PC-3 (cell line): ENCODE results near the gene FERD3L. TPM values are rescaled to one million over a fixed set of nuclear protein-coding genes. Genes with fewer than 3 reads are reported as not detected.

Source experiments
- ATAC-seq: fragments of 200-7000 bp; cut with Tn5 transposase; 2 replicates; pipeline ENCODE4 v1.9.1; 2020; ENCODE audit warnings: mild to moderate bottlenecking, moderate library complexity
- BruUV-seq: library from RNA; stranded (reverse); fragments of 400-500 nt; replicated peaks from 2 replicates; lab custom pipeline; 2021; lab: Mats Ljungman, UMichigan
- CTCF ChIA-PET: fragments of 300-600 bp; sonication (Branson Sonifier 250); formaldehyde crosslinking; loops from one replicate; lab custom pipeline; 2022; ENCODE audit warnings: antibody characterized with exemption; lab: Charles Lee
- POLR2A ChIA-PET: fragments of 300-600 bp; sonication (Branson Sonifier 250); formaldehyde crosslinking; loops from one replicate; lab custom pipeline; 2022; ENCODE audit warnings: antibody characterized with exemption; ENCODE audit not compliant: unreplicated experiment; lab: Charles Lee
- DNase-seq: peaks from one replicate; pipeline ENCODE4 v3.0.0-alpha.2; 2015
- H2AFZ ChIP-seq: fragments of 300-600 bp; sonication (generic); 2 replicates; pipeline ENCODE4 v1.6.0; 2016; ENCODE audit warnings: antibody characterized with exemption, low read length
- H3F3A ChIP-seq: fragments of 300-600 bp; sonication (generic); one replicate; pipeline ENCODE4 v1.6.0; 2017; ENCODE audit warnings: antibody characterized with exemption, low read length, control low read depth, mild to moderate bottlenecking; ENCODE audit not compliant: unreplicated experiment
- H3K27ac ChIP-seq: fragments of 300-600 bp; sonication (generic); 2 replicates; pipeline ENCODE4 v1.5.1; 2016; ENCODE audit warnings: mild to moderate bottlenecking, low read length
- H3K27me3 ChIP-seq: fragments of 300-600 bp; sonication (generic); 2 replicates; pipeline ENCODE4 v1.6.1; 2016; ENCODE audit warnings: low read length, mixed read lengths
- H3K36me3 ChIP-seq: fragments of 300-600 bp; sonication (generic); 2 replicates; pipeline ENCODE4 v1.6.1; 2016; ENCODE audit warnings: low read depth, mixed run types, low read length, mixed read lengths
- H3K4me1 ChIP-seq: fragments of 300-600 bp; sonication (generic); 2 replicates; pipeline ENCODE4 v1.5.1; 2016; ENCODE audit warnings: low read length; ENCODE audit not compliant: insufficient read depth
- H3K4me2 ChIP-seq: fragments of 300-600 bp; sonication (generic); 2 replicates; pipeline ENCODE4 v1.6.0; 2016; ENCODE audit warnings: low read length
- H3K4me3 ChIP-seq: fragments of 300-600 bp; sonication (generic); 2 replicates; pipeline ENCODE4 v1.5.1; 2016; ENCODE audit warnings: mild to moderate bottlenecking, low read length, mixed read lengths
- H3K79me2 ChIP-seq: fragments of 300-600 bp; sonication (generic); 2 replicates; pipeline ENCODE4 v1.6.1; 2017; ENCODE audit warnings: low read length, mixed read lengths
- H3K9ac ChIP-seq: fragments of 300-600 bp; sonication (generic); 2 replicates; pipeline ENCODE4 v1.6.0; 2016; ENCODE audit warnings: mild to moderate bottlenecking, low read length
- H3K9me2 ChIP-seq: fragments of 300-600 bp; sonication (generic); replicated peaks from 2 replicates; pipeline ENCODE4 v1.6.1; 2016; ENCODE audit warnings: mixed run types, low read length, mixed read lengths
- H3K9me3 ChIP-seq: fragments of 300-600 bp; sonication (generic); 2 replicates; pipeline ENCODE4 v1.6.1; 2016; ENCODE audit warnings: low read length, mixed read lengths
- H4K20me1 ChIP-seq: fragments of 300-600 bp; sonication (generic); 2 replicates; pipeline ENCODE4 v1.6.1; 2016; ENCODE audit warnings: low read length, mixed read lengths
- EZH2 ChIP-seq: fragments of 300-600 bp; sonication (generic); IDR thresholded peaks from one replicate; pipeline ENCODE4 v1.6.1; 2017; ENCODE audit warnings: antibody characterized with exemption, mild to moderate bottlenecking, low read length; ENCODE audit not compliant: unreplicated experiment
- EZH2phosphoT487 ChIP-seq: fragments of 300-600 bp; sonication (generic); IDR thresholded peaks from 2 replicates; pipeline ENCODE4 v1.6.1; 2018; ENCODE audit warnings: mild to moderate bottlenecking, antibody characterized with exemption, low read length, borderline replicate concordance
- intact Hi-C: fragments of 100-400 bp; cut with micrococcal nuclease; formaldehyde crosslinking; loops from 2 replicates; pipeline ENCODE4 v1.9.0; 2023
- total RNA-seq: library from RNA; depleted of rRNA; stranded (reverse); fragments of >200 nt; gene quantifications from 2 replicates; pipeline ENCODE4 v1.2.3, GENCODE V29; 2014
- TF ChIP-seq, protein P1 (sequence below): fragments of 300-600 bp; sonication (generic); conservative IDR thresholded peaks from 2 replicates; pipeline ENCODE4 v1.5.1; 2017; ENCODE audit warnings: antibody characterized with exemption, low read depth, mild to moderate bottlenecking, low read length

FERD3L gene
- total RNA-seq, 1 experiment from 2014 or later: not detected

DNA sequence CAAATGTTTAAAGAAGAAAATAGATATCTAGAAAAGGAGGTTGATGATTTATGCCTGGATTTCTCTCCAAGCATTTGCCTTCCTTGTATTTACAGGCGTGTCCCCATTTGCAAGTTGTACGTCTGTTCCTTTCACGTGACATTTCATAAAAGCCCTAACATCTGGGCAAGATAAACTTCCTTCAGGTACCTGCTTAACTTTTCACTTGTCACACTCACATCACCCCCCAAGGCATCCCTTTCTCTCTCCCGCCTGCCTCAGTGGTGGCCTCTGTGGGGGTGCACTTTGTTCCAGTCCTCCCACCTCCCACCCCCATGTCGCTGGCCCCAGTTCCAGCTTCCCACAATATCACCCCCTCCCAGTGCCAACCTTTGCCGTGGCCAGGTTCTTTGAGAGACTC lies 34.4 kb downstream of the FERD3L start:
- no peaks in the 10 kb centered on the region for H3F3A ChIP-seq
- peaks cover 16% of the 10 kb centered on the region for H3K4me1 ChIP-seq
- no peak for ATAC-seq
- BruUV-seq: no TSS peak
- H3K27ac ChIP-seq: no peak overlapping the region
- no peaks in the 10 kb centered on the region for H3K27me3 ChIP-seq
- no peaks in the 10 kb centered on the region for H3K9me2 ChIP-seq
- ChIA-PET POLR2A (no interaction called here), CTCF (no interaction called here)
- no peak overlapping the region for H3K9ac ChIP-seq
- H3K4me2 ChIP-seq: no peak overlapping the region
- H4K20me1 ChIP-seq: peaks cover 9% of the 10 kb centered on the region; the same call in 1 of the 2 replicates
- peaks cover 23% of the 10 kb centered on the region for H3K79me2 ChIP-seq
- H3K36me3 ChIP-seq: no peaks in the 10 kb centered on the region
- no peak overlapping the region for H2AFZ ChIP-seq
- intact Hi-C loops: loop anchor here (5.0 to 10.0 kb wide), 2 partner anchors 48 to 86 kb away; no protein-coding TSS in a partner anchor
- no peak overlapping the region for H3K4me3 ChIP-seq
- DNase-seq: no peak
- TF ChIP-seq, protein P1, sequence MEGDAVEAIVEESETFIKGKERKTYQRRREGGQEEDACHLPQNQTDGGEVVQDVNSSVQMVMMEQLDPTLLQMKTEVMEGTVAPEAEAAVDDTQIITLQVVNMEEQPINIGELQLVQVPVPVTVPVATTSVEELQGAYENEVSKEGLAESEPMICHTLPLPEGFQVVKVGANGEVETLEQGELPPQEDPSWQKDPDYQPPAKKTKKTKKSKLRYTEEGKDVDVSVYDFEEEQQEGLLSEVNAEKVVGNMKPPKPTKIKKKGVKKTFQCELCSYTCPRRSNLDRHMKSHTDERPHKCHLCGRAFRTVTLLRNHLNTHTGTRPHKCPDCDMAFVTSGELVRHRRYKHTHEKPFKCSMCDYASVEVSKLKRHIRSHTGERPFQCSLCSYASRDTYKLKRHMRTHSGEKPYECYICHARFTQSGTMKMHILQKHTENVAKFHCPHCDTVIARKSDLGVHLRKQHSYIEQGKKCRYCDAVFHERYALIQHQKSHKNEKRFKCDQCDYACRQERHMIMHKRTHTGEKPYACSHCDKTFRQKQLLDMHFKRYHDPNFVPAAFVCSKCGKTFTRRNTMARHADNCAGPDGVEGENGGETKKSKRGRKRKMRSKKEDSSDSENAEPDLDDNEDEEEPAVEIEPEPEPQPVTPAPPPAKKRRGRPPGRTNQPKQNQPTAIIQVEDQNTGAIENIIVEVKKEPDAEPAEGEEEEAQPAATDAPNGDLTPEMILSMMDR: no peak
- TF ChIP-seq EZH2phosphoT487 (no peak), EZH2 (no peak)
- no peaks in the 10 kb centered on the region for H3K9me3 ChIP-seq

DNA sequence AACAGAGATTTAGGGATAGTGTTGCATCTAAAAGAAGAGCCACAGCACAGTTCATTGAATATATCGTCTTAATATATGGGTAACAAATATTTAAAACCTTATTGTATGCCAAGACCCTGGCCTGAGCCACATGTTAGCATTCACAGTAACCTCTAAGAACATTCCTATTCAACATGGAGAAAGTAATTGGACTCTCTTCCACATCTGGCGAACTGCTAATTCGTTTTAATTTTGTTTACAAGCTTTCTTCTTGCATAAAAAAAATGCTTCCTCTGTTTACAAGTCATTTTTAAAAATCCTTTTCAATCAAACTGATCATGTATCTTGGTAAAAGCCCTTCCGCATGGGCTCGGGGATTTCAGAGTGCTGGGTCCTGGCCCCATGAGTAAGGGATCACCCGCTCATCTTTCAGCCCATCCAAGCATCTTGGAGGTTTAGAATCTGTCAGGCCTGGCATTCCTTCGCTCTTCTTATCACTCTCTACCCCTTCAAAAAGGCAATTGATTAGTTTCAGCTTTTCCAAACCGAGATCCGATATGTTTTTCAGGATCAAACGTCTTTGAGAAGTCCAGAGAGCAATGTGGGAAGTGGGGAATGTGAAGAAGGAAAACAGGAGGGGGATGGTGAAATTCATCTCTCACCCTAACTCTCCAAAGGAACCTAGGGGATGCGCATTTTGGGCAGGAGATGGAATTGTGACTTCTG lies 35.0 kb downstream of the FERD3L start:
- Histone ChIP-seq H3K9ac (no peak overlapping the region), H2AFZ (no peak overlapping the region), H3K4me1 (peaks cover 15% of the 10 kb centered on the region), H3F3A (no peaks in the 10 kb centered on the region), H3K9me3 (no peaks in the 10 kb centered on the region), H3K79me2 (peaks cover 17% of the 10 kb centered on the region), H3K27me3 (no peaks in the 10 kb centered on the region), H3K36me3 (no peaks in the 10 kb centered on the region), H3K9me2 (no peaks in the 10 kb centered on the region), H3K27ac (no peak overlapping the region), H3K4me2 (no peak overlapping the region), H3K4me3 (no peak overlapping the region), H4K20me1 (peaks cover 9% of the 10 kb centered on the region; the same call in 1 of the 2 replicates)
- intact Hi-C loops: loop anchor here (5.0 to 10.0 kb wide), 2 partner anchors 48 to 85 kb away; no protein-coding TSS in a partner anchor
- ATAC-seq: no peak
- ChIA-PET POLR2A (no interaction called here), CTCF (no interaction called here)
- no peak for TF ChIP-seq EZH2
- no peak for TF ChIP-seq EZH2phosphoT487
- TF ChIP-seq, protein P1: no peak
- DNase-seq: no peak
- no TSS peak for BruUV-seq
